Globus pallidus (tissue), 1 donor: ENCODE data around the gene EXOSC1.
"Not testable (repeated sequence)": the region's sequence is repeated elsewhere in the genome, so short reads cannot be mapped to it uniquely, and the experiment has no call there.

ENCODE experiments used
- DNase-seq: peaks from one replicate; pipeline ENCODE4 v3.0.0-alpha.2; 2015; ENCODE audit warnings: low spot score

Gene EXOSC1, protein sequence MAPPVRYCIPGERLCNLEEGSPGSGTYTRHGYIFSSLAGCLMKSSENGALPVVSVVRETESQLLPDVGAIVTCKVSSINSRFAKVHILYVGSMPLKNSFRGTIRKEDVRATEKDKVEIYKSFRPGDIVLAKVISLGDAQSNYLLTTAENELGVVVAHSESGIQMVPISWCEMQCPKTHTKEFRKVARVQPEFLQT

DNA sequence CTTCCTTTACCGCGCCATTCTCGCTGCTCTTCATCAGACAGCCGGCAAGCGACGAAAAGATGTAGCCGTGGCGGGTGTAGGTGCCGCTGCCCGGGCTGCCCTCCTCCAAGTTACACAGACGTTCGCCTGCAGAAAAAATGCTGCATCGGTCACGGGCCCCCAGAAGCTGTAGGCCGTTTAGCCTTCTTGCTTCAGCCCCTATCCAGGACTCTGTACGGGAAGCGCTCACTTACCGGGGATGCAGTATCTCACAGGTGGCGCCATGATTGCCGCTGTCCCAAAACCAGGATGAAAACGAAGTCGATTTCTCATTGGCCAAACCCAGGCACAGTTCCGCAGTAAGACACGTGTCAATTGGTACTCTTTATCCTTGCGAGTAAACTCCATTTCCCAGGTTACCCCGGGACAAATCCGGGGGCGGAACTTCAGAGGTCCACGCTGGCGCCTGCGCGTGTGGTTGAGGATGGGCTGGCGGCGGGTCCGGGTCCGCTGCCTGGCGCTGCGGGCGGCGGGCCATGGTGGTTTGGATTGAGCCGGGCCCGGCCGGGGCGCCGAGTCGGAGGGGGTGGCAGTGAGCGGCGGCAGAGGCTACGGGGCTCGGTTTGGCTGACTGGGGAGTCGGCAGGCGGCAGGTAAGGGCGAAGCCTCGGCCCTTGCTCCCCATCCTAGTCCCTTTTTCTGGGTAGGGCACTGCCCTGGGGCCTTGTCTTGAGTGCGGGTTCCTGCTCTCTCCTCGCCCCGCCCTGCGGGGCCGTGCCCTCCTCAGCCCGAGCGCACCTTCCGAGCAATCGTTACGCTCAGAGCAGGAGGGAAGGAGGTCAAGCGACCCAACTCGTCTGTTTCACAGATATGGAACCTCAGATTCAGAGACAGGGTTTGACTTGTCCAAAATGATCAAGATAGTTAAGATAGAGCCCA lies at the start of gene EXOSC1, which contains the start of gene ZDHHC16:
TSS of gene EXOSC1 (minus strand) at position 285 of the 918 bp plus-strand sequence. CDS start at position 264, 21 bp downstream.
TSS of gene ZDHHC16 (plus strand) at position 454 of the 918 bp plus-strand sequence. CDS start 5,501 bp downstream, outside the sequence.
- peak; percentile 97 for DNase-seq

DNA sequence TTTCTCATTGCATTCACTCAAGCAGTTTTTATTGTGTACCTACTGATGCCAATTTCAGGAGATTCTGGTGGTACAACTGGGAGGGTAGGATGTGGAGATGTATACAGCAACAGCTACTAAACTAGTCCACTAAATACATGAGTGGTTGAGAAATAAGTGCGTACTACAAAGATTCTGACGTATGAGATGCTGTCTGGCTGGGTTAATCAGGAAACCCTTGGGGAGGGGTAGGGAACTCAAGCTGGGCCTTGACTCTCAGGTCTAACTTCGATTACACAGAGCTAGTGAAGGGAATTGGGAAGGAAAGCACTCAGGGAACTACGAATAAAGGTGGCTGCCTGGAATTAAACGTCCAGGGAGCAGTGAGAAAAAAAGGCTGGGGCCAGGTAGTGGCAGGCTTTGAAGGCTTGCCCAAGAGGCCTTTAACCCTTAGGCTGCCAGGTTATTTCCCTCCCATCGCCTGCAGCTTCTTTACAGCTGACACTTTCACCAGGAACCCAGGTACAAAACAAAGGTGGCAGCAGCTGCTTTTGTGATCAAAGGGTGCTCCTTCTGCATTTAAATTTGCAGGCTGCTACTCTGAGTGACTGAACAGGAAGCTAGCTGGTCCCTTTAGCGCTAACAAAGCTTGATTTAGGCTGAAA lies 49.2 kb upstream of the EXOSC1 start:
- DNase-seq = no peak

DNA sequence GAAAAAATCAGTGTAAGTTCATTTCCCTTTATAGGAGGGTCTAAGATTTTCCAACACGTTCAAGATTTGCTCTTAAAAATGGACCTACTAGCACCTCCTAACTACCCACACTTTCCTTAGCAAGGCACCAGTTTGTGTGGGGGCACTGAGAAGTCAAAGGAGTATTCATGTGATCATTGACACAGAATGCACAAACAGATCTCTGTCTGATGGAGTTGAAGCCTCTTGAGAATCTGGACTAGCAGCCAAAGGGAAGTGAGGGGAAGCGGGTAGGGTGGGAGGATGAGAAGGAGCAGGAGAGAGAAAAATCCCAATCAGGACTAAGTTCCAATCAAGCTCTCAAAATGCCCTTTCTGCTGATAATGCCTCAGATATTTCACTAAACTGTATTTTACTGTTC lies 48.3 kb upstream of the EXOSC1 start:
- DNase-seq = peak; percentile 90

DNA sequence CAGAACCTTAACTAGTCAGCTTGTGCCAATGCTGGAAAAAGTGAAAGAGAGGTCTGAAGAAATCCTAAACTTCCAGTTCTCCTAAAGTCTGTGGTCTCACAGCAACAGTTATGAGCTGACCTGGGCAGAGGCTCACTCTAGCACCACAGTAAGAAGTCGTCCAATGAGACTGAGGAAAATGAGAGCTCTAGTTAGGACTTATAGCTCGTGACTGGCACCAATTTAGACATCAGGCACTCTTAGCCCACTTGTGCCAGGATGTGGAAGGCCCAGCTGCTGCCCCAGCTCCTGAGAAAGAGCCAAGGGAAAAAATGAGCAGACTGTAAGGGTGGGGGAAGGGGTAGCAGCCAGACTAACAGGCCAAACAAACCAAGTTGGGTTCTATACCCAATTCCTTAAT lies 44.8 kb upstream of the EXOSC1 start:
- peak; percentile 85 for DNase-seq

DNA sequence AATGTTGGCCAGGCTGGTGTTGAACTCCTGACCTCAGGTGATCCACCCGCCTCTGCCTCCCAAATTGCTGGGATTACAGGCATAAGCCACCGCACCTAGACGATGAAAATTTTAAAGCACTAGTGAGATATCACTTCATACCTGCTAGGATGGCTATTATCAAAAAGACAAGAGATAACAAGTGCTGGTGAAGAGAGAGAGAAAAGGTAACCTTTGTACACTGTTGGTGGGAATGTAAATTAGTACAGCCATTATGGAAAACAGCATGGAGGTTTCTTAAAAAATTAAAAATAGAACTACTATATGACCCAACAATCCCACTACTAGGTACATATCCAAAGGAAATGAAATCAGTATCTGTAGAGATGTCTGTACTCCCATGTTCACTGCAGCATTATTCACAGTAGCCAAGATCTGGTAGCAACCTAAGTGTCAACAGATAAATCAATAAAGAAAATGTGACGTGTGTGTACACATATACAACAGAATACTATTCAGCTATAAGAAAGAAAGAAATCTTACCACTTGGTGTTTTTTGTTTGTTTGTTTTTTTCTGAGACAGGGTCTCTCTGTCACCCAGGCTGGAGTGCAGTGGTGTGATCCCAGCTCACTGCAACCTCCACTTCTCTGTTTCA lies 40.0 kb upstream of the EXOSC1 start:
- no peak for DNase-seq

DNA sequence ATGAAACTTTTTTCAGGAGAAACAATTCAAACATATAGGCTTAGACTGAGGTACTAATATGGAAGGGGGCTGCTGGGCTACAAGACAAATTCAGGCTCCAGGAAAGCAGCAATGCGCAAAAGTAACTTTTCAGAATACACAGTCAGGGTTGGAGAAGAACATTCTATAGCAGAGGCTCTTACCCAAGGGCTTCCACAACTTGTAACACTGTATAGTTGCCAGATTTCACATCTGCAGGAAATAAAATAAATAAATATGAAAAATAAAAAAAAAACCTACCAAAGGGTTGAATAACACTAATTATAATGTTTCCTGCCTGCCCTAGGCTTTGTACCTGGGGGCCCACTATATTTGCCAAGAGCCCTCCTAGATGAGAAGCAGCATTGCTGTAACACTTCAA lies 38.1 kb upstream of the EXOSC1 start:
- no peak for DNase-seq

DNA sequence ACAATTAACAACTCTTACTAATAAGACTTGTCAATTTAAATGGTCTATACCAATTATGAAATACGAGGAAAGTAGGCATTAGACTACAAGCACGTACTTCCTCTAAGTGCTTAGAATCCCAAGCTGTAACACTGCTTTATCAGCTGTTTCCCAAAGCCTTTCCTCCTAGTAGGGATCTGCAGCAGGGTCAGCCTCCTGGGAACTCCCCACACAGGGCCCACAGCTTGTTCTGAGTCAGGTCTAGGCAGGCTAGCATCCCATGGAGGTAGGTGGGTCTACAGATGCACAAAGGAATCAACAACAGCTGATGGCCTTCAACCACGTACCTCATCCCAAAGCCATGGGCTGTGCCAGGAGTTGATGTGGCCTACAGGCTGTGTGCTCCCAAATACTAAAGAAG lies 37.7 kb upstream of the EXOSC1 start:
- DNase-seq = no peak

DNA sequence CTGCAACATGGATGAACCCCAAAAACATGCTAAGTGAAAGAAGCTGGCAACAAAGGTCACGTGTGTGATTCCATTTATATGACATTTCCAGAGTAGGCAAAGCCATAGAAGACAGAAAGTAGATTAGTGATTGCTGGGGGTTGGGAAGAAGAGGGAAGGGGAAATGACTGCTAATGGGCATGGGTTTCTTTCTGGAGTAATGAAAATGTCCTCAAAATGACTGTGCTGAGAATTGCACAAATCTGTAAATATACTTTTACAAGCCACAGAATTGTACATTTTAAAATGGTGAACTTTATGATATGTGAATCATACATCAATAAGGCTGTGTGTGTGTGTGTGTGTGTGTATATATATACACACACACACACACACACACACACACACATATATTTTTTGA lies 36.6 kb upstream of the EXOSC1 start:
- no peak for DNase-seq

DNA sequence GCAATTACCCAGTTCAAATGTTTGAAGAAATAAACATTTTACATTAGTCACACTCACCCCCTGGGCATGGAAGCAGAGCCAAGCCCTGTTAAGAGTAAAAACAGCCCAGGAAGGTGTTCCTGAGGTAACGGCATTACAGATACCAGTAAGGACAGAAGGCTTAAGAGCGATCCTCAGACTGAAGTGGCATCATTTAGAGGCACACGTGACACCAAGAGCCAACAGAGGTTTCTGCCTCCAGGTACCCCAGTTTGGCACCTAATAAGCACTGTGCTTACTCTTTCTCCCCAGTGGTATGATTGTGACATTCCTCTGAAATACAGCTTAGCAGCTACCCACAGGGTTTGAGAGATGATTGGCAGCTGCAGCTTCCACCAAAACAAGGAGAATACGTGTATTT lies 35.3 kb upstream of the EXOSC1 start:
- DNase-seq = no peak

DNA sequence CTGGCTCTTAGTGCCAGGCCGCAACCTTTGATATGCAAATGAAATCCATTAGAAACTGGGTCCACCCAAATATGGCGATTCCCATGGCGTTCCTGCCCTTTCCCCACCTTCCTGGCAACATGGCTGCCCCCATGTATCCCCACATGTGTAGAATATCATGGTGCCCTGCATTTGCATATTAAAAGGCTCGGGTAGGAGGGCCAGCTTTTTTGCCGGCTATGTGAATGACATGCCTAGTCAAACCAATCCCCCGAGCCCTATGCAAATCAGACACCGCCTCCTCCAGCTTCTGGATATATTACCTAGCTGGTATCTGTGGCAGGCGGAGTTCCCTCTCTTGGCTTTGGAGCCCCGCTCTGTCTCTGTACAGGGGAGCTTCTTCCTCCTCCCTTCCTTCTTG lies 34.1 kb upstream of the EXOSC1 start:
- no peak for DNase-seq

DNA sequence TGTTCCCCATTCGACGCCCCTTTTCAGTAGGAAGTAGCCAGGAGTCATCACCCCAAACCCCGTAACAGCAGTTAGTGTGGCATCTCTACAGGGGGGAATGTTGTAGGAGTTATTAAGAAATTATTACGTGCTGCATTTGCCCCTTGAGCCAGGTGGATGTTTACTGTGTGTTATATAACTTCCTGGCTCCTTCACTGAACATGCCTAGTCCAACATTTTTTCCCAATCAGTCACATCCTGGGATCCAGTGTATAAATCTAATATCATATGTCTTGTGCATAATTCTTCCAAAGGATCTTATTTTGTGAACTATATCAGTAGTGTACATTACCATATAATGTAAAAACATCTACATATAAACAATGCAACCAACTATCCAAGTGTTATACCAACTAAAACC lies 33.6 kb upstream of the EXOSC1 start:
- not testable (repeated sequence) for DNase-seq

DNA sequence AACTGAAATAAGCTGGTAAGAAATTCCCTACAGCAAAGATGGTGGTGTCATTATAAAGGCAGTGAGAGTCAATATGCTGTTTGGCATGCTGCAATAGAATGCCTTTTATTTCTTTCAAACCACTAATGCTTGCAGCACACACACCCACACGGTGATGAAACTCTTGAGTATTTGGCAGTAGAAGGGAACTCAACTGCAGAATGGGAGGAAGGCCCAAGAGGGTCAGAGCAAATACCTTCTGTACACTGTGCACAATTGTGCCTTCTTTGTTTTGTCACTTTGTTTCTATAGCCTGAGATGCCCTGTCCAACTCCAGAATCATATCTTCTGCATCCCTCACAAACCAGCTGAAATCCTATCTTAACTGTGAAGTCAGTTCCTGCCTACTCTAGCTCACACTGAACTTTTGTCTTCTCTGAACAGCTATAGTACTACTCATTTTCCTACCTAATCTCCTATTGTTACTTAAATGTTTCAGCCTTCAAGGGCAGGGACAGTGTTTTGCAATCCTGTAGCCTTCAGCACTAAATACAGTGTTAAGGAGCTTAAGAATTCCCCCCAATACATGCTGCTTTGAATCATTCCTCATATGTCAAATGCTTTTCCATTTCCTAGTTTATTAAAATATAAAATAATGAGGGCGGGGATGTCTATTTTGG lies 30.3 kb upstream of the EXOSC1 start:
- no peak for DNase-seq

DNA sequence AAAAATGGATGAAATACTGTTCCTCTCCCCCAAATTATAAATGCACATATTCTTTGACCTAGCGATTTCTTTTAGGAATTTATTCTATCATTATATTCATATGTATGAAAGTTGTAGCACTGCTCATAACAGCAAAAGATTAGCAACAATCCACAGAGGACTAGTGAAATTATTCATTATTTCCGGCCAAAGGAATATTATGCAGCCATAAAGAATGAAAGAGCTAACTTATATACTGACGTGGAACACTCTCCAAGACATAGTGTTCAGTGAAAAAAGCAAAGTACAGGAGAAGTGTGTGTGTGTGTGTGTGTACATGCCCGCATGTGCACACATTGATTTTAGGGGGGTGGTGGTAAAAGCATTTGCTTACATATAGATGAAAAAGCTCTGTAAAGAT lies 29.1 kb upstream of the EXOSC1 start:
- no peak for DNase-seq

DNA sequence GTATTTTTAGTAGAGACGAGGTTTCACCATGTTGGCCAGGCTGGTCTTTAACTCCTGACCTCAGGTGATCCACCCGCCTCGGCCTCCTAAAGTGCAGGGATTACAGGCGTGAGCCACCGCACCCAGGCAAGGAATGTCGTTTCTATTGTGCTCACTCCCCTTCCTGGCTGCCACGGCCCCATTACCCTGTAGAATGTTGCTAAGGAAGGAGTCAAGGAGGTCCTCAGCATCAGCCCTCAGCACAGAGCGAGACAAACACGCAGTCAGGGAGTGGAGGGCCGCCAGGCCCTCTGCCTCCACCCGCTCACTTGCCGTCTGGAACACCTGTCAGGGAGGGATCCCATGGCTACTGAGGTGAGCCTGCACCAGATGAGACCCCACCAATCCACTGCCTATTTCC lies 23.0 kb upstream of the EXOSC1 start:
- not testable (repeated sequence) for DNase-seq

DNA sequence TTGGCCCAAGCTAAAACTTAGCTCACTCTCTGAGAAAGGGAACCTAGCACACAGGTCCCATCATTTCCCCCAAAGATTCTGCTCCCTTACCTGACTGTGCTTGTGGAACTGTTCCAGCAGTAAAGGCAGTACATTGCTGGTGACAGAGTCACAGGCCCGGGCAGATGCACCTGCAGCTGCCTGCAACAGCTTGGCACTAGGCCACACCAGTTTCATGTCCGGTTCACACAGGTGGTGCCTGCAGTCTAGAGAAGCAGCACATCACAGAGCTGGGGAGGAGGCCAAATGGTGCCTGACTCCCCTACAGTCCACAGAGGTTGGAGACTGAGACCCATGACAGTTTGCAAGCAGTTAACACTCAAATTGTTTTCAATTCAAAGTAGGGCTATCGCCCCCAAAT lies 22.4 kb upstream of the EXOSC1 start:
- no peak for DNase-seq

DNA sequence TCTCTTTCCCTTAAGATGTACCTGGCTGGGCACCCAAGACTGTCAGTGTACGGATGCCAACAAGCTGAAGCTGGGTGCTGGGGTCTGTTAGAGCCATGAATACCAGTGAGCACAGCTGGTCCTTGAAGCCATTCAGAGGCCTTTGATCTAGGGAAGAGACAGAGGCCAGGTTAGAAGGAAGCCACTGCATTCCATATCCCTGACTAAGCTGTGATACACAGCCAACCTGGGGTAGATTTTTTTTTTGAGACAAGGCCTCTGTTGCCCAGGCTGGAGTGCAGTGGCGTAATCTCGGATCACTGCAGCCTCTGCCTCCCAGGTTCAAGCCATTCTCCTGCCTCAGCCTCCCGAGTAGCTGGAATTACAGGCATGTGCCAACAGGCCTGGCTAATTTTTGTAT lies 20.9 kb upstream of the EXOSC1 start:
- no peak for DNase-seq

DNA sequence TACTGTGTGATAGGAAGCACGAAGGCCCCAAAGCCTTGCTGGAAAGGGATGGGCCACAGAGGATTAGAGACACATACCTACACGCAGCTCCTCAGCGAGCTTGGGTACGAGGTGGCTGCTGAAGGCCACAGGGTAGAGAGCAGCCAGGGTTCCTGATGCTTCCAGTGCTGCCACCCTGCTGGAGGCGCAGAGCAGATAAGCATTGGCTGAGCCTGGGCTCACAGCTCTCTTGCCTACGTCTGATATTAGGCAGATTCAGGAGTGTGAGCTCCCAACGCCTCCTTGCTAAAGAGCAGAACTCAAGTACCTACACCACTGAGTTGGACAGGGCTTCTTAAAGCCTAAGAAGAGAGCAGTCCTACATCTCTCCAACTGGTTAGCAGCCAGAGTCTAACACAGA lies 20.2 kb upstream of the EXOSC1 start:
- no peak for DNase-seq

DNA sequence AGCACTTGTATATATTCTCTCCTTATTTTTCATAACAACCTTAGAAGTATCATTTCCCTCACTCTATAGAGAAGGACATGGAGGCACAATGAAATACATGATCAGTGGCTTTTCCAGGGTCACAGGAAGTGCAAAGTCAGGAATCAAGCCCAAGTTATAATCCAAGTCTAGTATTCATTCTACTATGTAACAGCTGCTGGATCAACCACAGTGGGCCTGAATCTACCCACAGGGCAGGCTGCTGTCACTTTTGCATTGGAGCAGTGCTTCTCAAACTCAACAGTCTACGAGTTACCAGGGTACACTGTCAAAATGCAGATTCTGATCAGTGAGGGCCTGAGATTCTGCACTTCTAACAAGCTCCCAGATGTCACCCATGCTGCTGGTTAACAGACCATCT lies 18.4 kb upstream of the EXOSC1 start:
- no peak for DNase-seq

DNA sequence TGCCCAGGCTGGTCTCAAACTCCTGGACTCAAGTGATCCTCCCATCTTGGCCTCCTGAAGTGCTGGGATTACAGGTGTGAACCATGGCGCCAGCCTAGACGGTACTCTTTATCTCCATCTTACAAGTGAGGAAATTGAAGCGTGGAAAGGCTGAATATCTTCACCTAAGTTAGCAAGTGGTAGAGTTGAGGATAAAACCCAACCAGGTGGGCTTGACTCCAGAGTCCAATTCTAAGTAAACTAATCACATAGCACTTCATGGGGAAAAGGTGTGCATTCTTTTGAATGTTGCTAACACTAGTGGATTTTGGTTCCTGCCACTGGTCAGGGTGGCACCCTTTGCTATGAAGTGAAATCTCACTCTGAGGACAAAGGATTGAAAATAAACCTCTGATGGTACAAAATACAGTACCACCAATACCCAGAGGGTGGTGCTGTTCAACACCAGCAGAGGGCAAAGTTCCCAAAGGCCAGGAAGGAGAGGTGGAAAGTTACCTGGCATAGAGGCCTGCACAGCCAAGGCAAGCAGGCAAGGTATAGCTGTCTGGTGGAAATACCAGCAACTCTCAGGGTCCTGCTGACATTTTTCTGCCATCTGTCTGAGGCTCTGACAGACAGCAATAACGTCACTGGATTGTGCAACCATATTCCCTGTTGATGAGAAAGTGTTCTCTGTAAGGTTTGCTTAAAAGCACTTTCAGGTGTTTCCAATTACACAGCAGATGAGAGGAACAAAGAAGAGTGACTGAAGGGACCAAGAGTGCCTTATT lies 17.7 kb upstream of the EXOSC1 start:
- DNase-seq = peak; percentile 54

DNA sequence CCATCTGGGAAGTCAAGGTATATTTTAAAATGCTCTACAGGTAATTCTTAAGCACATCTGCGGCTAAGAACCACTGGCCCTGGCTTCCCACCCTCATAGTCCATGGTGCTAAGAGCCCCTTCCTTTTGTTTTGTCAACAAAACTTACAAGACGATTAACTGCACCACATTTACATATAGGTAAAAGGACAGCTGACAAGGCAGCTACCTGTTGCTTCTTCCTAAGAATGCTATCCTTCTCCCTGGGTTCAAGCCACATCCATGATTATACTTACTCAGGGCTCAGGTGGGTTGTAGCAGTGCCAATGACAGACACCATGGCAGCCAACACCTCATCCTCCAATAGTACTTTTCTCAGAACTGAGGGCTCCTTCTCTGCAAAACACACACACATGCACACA lies 16.5 kb upstream of the EXOSC1 start:
- no peak for DNase-seq

DNA sequence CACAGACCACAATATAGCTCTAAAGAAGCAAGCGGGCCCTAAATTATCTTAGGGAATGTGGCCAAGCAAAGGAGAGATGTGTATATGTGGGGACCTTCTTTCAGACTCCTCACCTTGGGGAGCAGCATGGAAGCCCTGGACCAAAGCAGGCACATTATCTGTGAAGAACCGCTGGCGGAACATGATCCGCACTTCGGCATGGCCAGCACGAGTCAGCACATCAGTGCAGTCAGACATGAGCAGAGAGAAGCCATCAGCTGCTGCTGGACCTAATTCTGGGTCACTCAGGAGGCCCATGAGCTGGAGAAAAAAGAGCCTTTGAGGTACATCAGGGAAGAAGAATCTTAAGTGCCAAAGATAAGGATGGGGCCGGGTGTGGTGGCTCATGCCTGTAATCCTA lies 14.1 kb upstream of the EXOSC1 start:
- no peak for DNase-seq
